SKM-1 (cell line): ENCODE results near the gene ALDH9A1.
"Not testable (repeated sequence)": the region's sequence is repeated elsewhere in the genome, so short reads cannot be mapped to it uniquely, and the experiment has no call there.

Source experiments
- DNase-seq: peaks from one replicate; lab custom pipeline; 2025; ENCODE audit not compliant: unreplicated experiment; lab: John Stamatoyannopoulos, UW

Gene ALDH9A1

DNA sequence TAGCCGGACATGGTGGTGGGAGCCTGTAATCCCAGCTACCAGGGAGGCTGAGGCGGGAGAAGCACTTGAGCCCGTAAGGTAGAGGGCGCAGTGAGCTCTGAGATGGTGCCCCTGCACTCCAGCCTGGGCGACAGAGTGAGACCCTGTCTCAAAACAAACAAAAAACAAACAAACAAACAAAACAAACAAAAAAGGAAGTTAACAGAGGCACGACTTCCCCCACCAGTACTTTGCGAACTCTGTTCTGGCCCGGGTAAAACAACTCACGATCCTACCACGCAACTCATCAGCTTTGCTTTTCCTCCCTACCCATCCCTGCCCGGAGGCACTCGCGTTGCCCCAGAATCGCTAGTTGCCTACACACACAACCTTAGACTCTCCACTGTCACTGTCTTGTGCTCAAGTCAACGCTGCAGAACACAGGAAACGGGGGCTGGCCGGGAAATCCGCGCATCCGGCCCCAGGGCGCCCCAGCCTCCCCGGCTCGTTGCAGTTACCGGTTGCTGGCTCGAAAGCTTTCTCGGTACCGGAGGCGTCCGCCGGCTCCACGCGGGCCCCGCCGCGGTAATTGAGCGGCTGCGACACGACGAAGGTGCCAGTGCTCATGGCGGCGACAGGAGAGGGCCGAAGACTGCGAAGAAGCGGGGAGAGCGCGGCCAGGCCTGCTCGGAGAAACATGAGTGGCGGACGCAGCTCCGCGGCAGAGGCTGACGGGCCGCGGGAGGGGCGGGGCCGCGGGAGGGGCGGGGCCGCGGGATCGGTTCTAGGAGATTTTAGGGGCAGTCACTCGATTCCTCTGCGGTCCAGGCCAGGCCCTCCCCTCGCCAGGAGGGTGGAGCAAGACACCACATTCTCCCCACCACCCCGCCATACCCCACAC lies at the start of gene ALDH9A1:
ALDH9A1 (minus strand) TSS at position 682 of the 880 bp plus-strand sequence; CDS start at position 678, 4 bp downstream.
- peak; percentile 94 for DNase-seq

DNA sequence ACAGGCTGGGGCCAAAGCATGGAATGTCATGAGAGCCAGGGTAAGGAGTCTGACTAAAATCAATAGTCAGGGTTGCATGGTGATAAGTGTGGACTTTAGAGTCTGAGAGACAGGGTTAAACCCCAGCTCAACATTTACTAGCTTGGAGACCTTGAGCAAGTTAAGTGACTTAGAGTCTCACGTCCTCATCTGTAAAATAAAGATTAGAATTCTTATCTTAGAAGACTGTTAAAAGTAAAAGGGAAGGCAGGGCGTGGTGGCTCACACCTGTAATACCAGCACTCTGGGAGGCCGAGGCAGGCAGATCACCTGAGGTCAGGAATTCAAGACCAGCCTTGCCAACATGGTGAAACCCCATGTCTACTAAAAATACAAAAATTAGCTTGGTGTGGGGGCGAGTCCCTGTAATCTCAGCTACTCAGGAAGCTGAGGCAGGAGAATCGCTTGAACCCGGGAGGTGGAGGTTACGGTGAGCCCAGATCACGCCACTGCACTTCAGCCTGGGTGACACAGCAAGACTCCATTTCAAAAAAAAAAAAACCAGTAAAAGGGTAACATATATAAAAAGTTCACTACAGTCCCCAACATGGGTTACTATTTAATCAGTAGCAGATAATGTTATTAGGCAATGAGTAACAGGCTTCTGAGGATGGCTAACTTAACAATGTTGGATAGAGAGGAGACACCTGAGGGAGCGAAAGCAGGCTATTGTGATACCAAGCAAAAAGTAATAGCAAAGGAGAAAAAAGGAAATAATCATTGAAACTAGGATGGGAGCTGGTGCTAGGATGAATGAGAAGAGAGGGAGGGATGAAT lies 49.5 kb upstream of the ALDH9A1 start:
- no peak for DNase-seq

DNA sequence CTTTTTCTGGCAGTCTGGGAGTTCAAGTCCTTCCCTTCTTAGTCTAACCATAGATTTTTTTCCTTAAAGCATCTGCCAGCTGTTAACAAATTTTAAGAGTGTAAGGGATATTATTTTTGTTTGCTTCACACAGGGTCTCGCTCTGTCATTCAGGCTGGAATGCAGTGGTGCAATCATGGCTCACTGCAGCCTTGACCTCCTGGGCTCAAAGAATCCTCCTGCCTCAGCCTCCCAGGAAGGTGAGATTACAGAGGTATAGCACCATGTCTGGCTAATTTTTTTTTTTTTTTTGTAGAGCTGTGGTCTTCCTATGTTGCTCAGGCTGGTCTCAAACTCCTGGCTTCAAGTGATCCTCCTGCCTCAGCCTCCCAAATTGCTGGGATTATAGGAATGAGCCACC lies 46.6 kb upstream of the ALDH9A1 start:
- not testable (repeated sequence) for DNase-seq

GRCh38 chr1:165742194-165742593 lies 43.8 kb upstream of the ALDH9A1 start:
- no peak for DNase-seq

DNA sequence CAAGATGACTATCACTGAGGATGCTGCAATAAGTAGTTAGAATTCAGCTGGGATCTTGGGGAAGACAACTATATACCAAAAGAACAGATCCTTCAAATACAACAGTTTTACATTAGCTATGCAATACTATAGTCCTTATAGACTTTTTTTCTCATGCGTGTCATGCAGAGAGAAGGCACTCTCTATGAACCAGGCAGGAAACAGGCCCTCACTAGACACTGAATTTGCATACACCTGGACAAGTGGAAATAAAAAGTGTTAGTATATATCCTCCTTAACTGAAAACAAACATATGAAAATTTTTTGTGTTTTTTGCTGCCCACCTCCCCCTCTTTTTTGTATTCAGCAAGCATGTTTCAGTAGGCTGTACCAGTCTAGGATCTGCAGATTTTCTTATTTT lies 40.4 kb upstream of the ALDH9A1 start:
- no peak for DNase-seq

DNA sequence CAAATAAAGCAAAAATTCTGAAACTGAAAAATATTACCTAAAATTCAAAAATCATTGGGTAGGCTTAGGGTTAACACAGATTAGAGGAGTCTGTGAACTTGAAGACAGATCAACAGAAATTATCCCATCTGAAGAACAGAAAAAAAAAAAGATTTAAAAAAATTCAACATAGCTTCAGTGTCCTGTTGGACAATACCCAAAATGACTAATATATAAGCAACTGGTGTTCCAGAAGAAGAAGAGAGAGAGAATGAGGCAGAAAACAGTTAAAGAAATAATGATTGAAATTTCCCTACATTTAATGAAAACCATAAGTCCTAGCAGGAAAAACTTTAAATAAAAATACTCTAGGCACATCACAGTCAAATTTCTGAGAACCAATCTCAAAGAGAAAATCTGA lies 38.8 kb upstream of the ALDH9A1 start:
- DNase-seq = no peak

- DNase-seq = no peak
These were observed 36.5 kb upstream of the ALDH9A1 start for GRCh38 chr1:165734906-165735305.

- no peak for DNase-seq
These were observed 28.5 kb upstream of the ALDH9A1 start for GRCh38 chr1:165726841-165727240.

GRCh38 chr1:165726169-165726568 lies 27.8 kb upstream of the ALDH9A1 start:
- no peak for DNase-seq

DNA sequence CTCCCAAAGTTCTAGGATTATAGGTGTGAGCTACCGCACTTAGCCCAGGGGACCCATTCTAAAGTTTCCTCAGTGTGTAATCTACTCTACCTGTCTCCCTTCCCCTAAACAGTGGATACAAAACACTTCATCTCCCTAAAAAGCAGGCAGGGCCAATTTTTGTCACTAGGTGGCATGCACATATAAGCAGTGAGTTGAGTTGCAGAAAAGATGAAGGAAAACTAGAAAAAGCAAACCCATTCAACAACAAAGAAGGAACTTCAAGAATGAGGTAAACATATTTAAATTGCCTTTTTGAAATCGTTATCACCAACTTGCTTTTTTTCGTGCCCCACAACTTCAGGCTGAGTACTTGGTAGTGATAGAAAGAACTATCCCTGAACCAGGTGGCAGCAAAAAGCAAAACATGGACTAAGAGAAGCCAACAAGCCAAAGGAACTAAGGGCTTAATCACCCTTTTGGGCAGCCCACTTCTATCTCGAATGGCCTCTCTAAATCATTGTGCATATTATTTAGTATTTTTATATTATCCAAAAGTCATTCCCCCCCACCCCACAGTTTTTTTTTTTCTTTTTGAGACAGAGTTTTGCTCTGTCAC lies 19.7 kb upstream of the ALDH9A1 start:
- DNase-seq = peak; percentile 68

DNA sequence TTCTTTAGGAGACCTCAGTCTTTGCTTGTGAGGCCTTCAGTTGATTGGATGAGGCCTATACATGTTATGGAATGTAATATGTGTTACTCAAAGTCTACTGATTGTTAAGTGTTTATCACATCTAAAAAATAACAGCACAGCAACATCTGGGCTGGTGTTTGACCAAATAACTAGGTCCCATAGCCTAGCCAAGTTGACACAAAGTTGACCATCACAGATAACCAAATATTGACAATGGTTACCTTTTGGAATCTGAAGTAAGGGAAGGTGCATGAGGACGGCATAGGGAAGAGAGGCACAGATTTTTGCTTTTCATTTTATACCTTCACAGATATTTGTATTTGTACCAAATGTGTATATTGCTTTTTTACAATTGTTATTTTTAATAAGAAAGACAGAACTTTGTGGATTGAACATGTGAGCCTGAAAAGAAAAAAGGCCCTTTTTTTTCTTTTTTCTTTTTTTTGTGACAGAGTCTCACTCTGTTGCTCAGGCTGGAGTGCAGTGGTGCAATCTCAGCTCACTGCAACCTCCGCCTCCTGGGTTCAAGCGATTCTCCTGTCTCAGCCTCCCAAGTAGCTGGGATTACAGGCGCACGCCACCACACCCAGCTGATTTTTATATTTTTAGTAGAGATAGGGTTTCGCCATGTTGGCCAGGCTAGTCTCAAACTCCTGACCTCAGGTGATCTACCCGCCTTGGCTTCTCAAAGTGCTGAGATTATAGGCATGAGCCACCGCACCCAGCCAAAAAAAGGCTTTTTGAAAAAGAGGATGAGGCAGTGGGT lies 18.1 kb upstream of the ALDH9A1 start:
- DNase-seq = not testable (repeated sequence)

DNA sequence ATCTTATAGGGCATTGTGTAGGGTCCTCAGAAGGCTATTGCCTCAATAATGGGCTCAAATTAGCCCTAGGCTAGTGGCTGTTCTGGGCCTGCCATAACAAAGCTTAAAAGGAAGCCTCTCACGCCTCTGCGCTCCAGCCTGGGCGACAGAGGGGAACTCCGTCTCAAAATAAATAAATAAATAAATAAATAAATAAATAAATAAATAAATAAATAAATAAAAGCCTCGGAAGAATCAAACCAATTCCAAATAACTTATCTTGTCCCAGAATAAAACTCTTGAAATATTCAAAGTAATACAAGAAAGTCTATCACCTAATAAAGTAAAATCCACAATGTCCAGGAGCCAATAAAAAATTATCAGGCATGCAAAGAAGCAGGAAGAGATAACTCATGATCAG lies 14.4 kb upstream of the ALDH9A1 start:
- DNase-seq = no peak

DNA sequence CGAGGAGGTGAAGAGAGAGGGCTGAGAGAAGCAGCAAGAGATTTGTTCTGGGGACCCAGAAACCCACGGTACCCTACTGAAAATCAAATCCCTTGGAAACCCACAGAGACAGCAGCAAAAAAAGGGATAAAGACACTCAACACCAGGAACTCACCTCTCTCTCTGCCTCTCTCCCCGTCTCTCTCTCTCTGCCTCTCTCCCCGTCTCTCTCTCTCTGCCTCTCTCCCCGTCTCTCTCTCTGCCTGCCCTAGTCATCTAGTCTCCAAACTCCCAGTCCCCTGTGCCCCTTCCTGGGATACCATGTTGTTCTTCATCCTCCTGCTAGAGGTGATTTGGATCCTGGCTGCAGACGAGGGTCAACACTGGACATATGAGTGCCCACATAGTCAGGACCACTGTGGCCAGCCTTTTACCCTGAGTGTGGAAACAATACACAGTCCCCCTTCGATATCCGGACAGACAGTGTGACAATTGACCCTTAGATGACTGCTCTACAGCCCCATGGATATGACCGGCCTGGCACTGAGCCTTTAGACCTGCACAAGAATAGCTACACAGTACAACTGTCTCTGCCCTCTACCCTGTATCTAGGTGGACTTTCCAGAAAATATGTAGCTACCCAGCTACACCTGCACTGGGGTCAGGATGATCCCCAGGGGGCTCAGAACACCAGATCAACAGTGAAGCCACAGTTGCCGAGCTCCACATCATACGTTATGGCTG lies 9.8 kb upstream of the ALDH9A1 start:
- no peak for DNase-seq

- no peak for DNase-seq
These were observed 5.3 kb upstream of the ALDH9A1 start for GRCh38 chr1:165703648-165704047.

GRCh38 chr1:165701922-165702321 lies 3.6 kb upstream of the ALDH9A1 start:
- not testable (repeated sequence) for DNase-seq

DNA sequence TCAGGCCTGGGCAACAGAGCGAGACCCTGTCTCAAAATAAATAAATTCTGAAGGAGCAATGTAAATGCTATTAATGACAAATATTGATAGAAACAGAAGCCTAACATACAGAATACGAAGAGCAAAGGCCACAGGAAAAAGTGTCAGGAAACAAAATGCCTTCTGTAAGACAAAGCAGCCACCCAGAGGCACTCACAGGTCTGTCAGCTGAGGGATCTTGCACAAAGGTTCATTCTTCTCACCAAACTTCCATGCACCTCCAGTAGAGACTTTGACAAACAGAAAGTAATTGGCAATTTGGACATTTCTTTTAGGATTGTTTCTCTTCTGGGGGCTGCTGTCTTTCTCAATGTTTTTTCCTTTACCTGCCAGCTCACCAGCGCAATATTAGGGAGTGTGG lies 1.2 kb upstream of the ALDH9A1 start:
- DNase-seq = no peak

DNA sequence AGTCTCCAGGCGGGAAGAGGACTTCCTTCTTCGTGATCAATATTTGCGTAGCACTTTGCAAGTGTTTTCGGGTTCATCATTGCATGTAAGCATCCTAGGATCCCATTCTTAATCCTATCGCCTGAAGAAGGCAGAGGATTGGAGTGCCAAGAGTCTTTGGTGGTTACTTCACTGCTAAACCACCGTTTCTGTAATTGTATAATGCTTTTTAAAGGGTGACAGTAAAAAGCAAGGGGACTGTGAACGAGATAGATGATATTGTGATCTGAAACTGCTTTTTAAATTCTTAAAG lies 345 bp upstream of the ALDH9A1 start:
- DNase-seq = no peak

GRCh38 chr1:165697491-165697880 lies 876 bp downstream of the ALDH9A1 start:
- no peak for DNase-seq

- DNase-seq = no peak
These were observed 1.7 kb downstream of the ALDH9A1 start for GRCh38 chr1:165696625-165697100.

GRCh38 chr1:165695031-165695430 lies 3.3 kb downstream of the ALDH9A1 start:
- DNase-seq = no peak
